AG10803 (cell line): Measurements from ENCODE around the gene ADM.

ENCODE experiments used
- DNase-seq: peaks from one replicate; pipeline ENCODE4 v3.0.0; 2010; ENCODE audit warnings: low read depth
- H3K4me3 ChIP-seq: 2 replicates; pipeline ENCODE4 v1.5.1; 2011; ENCODE audit warnings: mild to moderate bottlenecking, low read length, control low read depth
- CTCF ChIP-seq: conservative IDR thresholded peaks from 2 replicates; pipeline ENCODE4 v1.5.1; 2011; ENCODE audit warnings: mild to moderate bottlenecking, low read length, control low read depth, inconsistent platforms

Gene ADM

GRCh38 chr11:10327254-10327653 is 22.4 kb downstream of the ADM start:
- no peak for TF ChIP-seq CTCF
- H3K4me3 ChIP-seq, result no peak overlapping the region
- DNase-seq, result peak; percentile 57

GRCh38 chr11:10328314-10329098 is 23.6 kb downstream of the ADM start:
- no peak overlapping the region for H3K4me3 ChIP-seq
- no peak for TF ChIP-seq CTCF
- peak; percentile 85 for DNase-seq

- no peak for DNase-seq
- no peak overlapping the region for H3K4me3 ChIP-seq
- TF ChIP-seq CTCF, result no peak
These were observed 24.5 kb downstream of the ADM start for GRCh38 chr11:10329356-10329755.

GRCh38 chr11:10329935-10330334 is 25.1 kb downstream of the ADM start:
- no peak overlapping the region for H3K4me3 ChIP-seq
- TF ChIP-seq CTCF, result no peak
- peak; percentile 93 for DNase-seq

- H3K4me3 ChIP-seq, result no peak overlapping the region
- no peak for TF ChIP-seq CTCF
- DNase-seq, result peak; percentile 52
These were observed 26.8 kb downstream of the ADM start for GRCh38 chr11:10331548-10332289.

- no peak for TF ChIP-seq CTCF
- no peak for DNase-seq
- H3K4me3 ChIP-seq, result no peak overlapping the region
These were observed 28.6 kb downstream of the ADM start for GRCh38 chr11:10333490-10333889.

- H3K4me3 ChIP-seq, result no peak overlapping the region
- DNase-seq, result no peak
- no peak for TF ChIP-seq CTCF
These were observed 33.4 kb downstream of the ADM start for GRCh38 chr11:10338287-10338686.
